Epithelial cell of prostate (primary cell): ENCODE data around the gene LRMDA.

Source experiments
- DNase-seq: peaks from one replicate; pipeline ENCODE4 v3.0.0-alpha.2; 2011; ENCODE audit warnings: low read depth, low spot score
- H3K27ac ChIP-seq: fragments of 450-650 bp; 2 replicates; pipeline ENCODE4 v1.5.1; 2017; ENCODE audit warnings: mild to moderate bottlenecking

The LRMDA gene

DNA sequence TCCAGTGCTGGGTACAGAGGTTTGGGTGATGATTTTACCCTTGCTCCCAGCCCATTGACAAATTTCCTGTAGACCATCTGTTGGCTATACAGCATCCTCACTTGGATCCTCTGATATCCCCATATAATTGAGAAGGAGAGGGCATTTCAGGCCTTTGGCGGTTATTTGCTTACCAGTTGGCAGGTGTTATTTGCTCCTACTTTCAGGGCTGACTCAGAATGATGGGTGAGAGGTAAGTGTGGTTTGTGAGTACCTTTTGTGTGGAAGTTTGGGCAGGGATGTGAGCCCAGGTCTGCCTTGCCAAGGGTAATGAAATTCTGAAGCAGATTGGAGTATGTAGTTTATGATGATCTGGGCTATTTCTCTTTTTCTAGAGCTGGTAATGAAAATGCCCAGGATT is 93.6 kb downstream of the LRMDA start:
- DNase-seq: no peak

DNA sequence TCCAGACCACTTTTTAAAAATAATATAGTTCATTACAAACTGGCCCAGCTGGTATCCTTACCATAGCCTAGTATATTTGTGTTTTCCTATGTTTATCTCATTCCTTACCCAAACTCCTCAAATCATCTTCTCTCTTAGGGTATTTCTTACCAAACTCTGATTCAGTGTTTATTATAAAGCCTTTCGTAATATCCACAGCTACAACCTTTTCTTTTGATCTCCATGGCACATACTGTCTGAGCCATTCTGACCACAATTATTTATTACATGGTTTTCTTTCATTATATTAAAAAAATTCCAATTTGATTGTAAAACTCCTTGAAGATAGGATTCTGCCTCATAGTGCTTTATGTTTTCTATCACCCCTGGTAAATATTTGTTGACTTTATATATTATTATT is 94.2 kb downstream of the LRMDA start:
- DNase-seq: no peak

More for the DNA sequence above, 93.6 kb downstream of the LRMDA start:
- no peak overlapping the region for H3K27ac ChIP-seq

GRCh38 chr10:75527542-75527941 is 96.1 kb downstream of the LRMDA start:
- no peak for DNase-seq
- H3K27ac ChIP-seq: no peak overlapping the region

More for the DNA sequence above, 94.2 kb downstream of the LRMDA start:
- no peak overlapping the region for H3K27ac ChIP-seq

DNA sequence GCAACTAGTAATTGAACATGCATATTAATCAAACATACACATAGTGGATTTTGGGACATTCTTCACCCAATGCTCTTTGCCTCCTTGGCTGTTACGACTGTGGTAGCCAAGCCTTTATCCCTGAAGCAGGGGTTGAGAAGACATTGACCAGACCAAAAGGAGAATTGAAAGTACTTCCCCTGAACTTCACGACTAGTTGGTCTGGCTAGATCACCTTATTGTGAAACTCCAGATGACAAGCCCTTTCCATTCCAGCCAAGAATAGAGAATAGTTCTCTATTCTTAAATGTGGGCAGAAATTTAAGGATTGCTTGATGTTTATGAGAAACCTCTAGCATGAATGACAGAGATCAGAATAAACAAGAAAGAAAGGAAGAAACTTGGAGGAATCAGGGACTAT is 97.0 kb downstream of the LRMDA start:
- H3K27ac ChIP-seq: no peak overlapping the region
- DNase-seq: no peak

- no peak overlapping the region for H3K27ac ChIP-seq
- no peak for DNase-seq
Measured at GRCh38 chr10:75530299-75530698, 98.9 kb downstream of the LRMDA start.

GRCh38 chr10:75531571-75532031 is 100.2 kb downstream of the LRMDA start:
- H3K27ac ChIP-seq: no peak overlapping the region

DNA sequence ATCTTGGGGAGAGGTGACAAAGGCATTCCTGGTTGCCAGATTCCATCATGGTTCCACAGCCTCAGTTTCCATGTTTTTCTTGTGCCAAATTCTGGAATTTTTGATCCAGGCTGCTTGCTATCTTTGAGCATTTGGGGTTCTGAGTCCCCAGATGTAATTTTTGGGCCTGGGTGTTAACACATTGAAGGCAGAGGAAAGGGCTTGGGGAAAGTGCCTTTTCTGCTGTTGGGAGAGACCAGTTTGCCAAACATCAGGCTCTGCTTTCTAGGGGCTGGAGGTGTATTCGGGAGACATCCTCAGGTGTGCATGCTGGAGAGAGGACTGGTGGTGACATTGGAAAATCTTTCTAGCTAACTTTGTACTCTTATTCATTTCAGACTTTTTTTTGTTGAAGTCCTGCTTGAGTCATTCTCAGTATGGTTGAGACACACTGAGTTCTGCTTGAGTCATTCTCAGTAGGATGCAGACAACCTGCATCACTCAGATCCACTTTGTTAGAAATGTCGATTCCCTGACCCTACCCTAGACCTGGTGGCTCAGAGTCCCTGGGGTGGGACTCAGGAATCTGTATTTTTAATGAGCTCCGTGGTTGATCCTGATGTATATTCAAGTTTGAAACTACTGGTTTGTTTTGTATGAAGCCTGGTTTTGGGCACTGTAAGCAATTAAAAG is 101.0 kb downstream of the LRMDA start:
- DNase-seq: peak; percentile 27
- H3K27ac ChIP-seq: no peak overlapping the region

More at GRCh38 chr10:75531571-75532031, 100.2 kb downstream of the LRMDA start:
- no peak for DNase-seq

DNA sequence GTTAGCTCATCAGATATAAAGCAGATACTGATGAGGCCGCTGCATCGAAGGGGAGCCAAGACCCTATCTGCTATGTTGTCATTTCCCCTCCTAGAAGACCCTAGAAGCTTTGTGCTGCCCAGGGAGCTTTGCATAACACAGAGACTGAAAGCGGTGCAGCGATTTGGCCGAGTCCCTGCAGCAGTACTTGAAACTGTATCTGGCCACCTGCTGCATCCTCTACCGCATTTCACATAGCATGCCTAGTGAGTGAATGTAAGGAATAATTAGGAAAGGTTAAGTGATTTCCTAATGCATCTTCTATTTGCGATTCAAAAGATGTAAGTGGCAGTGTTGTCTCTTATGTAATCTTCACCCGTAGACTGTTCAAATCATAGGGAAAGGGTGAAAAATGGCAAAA is 106.7 kb downstream of the LRMDA start:
- no peak for DNase-seq
- H3K27ac ChIP-seq: no peak overlapping the region

- no peak for DNase-seq
- H3K27ac ChIP-seq: no peak overlapping the region
Measured at GRCh38 chr10:75538765-75539164, 107.3 kb downstream of the LRMDA start.

GRCh38 chr10:75540357-75540966 is 109.0 kb downstream of the LRMDA start:
- DNase-seq: no peak
- no peak overlapping the region for H3K27ac ChIP-seq

DNA sequence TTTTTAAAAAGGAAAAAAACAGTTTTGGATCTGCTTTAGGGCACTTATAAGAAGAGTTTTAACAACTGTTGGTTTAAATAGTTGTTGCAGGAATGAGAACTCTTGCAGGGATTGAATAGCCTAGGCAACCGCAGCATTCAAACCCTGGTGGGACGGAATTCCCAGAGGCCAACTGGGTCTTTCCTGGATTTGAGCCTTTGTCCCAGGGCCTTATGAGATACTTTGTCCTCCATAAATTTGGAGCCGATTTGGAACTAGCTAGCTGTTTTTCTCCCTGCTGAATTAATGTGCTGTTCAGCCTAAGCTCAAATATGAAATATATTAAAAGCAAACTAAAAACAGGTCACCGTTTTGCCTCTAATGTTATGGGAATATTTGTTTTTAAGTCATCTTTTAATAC is 109.6 kb downstream of the LRMDA start:
- no peak for DNase-seq
- no peak overlapping the region for H3K27ac ChIP-seq

DNA sequence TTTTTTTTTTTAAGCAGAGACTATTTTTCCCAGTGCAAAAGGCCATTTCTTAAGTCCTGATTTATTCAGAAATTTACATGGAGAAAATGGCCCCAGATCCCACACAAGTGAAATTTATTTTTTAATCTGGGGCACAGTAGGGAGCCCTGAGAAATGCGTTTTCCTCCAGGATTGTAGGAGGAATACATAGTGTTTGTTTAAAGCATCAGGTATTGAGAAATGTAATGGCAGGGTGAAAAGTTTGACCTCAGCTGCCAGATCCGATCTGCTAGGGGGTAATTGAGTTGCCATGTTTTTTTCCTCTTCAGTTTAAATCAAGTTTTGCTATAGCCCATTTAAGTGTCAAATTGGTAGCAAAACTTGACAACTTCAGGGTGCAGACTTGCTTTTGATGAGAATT is 110.0 kb downstream of the LRMDA start:
- no peak for DNase-seq
- no peak overlapping the region for H3K27ac ChIP-seq

GRCh38 chr10:75542084-75542483 is 110.7 kb downstream of the LRMDA start:
- DNase-seq: no peak
- no peak overlapping the region for H3K27ac ChIP-seq

DNA sequence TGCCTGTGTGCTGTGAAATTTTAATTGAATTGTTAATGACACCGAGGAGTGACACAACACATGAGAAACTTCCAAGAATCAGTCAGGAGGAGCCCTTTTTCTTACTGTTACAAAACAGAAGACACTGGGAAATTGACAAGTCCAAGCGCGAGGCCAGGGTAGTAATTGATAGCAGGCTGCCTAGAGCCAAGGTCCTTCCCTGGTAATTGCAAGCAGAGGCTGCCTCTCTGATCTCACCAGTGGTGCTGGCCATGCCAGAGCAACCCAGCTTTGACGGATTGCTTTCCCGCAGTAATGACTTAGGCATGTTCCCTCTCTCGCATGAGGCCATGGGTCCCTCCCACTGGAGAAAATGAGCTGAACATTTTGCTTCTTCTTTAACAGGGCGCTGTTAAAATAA is 111.5 kb downstream of the LRMDA start:
- no peak for DNase-seq

DNA sequence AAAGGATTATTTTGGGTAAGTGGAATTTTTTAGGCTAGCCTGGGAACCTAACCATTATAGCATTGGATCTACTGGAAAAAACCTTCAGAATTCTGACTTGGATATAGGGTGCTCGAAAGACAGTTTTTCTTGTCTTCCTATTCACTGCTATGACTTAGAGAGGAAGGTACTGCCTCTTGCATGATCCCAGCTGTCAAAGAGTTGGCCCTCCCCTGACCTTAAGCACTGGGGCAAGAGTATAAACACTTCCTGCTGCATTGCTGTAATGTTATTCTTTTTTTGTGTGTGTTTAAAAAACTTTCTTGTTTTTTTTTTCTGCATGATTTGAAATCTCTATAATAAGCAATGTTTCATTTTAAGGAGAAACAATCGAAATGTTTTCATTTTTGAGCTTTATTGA is 113.0 kb downstream of the LRMDA start:
- no peak for DNase-seq
- no peak overlapping the region for H3K27ac ChIP-seq

More for the DNA sequence above, 111.5 kb downstream of the LRMDA start:
- H3K27ac ChIP-seq: no peak overlapping the region

DNA sequence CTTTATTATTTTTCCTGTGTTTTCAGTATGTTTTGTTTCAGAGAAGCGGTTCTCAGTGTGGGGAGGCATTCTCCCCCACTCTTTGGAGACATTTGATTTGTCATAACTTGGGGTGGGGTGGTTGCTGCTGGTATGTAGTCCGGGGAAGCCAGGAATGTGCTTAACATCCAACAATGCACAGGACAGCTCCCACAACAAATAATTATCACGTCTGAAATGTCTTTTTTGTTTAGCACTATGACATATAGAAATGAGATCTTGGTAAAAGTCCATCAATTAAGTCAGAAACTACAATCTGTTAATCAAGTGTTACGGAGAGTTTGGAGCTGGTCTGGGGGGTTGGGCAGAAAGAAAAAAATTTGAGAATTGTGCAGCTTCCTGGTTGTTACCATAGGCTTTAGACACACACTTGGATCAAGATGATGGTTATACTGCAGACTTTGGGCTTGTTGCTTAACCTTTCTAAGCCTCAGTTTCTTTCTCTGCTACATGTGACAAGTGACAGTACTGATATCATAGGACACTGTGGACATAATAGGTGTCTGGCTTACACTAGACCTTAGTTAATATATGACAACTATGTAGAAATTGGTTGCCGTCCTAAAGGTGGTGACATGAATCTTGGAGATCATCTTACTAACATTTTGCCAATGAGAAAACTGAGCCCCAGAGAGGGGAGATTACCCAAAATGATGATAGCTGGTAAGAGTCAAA is 113.7 kb downstream of the LRMDA start:
- DNase-seq: no peak
- H3K27ac ChIP-seq: no peak overlapping the region

GRCh38 chr10:75546004-75546403 is 114.6 kb downstream of the LRMDA start:
- H3K27ac ChIP-seq: no peak overlapping the region
- DNase-seq: no peak

DNA sequence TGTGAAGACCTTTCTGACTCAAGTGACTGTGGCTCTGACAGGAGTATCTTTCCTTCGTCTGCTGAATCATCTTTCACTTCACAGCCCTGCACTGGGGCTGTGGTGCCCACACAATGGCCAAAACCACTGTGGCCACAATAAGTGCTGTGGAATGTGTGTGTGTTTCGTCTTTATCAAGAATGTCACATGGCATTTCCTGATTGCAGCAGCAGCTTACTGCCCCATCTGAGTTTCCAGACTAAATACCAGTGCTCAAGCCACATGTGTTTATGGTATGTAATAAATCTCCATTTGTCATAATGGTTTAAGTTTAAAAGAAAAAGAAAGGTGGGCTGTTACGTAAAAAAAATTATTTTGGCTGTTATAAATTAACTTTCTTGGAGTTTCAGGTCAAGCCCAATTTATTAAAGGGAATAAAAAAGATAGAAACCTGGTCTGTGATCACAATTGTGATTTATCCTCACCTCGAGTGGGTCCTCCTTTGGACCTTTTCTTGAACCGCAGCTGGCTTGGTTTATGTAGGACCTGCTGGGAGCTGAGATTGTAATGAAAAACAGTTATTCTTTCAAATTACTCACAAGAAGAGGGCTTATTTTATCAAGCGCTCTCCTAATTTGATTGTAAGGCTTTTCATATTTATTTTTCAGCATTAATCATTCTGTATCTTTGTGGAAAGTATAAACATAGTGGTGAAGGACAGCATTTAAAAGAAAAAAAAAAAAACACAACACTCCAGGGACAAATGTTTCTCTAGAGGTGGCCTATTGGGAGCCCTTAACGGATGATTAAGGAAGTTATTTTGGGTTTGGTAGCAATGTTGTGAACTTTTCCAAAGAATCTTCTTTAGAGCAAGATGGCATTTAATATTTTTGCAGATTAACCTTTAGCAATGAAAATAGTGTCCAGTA is 116.2 kb downstream of the LRMDA start:
- no peak for DNase-seq

GRCh38 chr10:75548356-75548755 is 116.9 kb downstream of the LRMDA start:
- no peak overlapping the region for H3K27ac ChIP-seq
- DNase-seq: no peak

More for the DNA sequence above, 116.2 kb downstream of the LRMDA start:
- no peak overlapping the region for H3K27ac ChIP-seq

DNA sequence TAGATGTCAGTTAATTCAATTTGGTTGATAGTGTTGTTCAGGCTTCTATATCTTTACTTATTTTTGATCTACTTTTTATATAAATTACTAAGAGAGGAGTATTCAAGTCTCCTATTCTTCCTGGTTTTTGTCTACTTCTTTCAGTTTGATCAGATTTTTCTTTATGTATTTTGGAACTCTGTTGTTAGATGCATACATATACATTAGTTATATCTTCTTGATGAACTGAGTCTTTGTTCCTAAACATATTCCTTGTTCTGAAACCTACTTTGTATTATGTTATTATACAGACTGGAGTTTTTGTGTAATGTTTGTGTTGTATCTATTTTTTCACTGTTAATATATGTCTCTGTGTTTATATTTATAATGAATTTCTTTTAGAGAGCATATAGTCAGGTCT is 118.8 kb downstream of the LRMDA start:
- H3K27ac ChIP-seq: no peak overlapping the region
- no peak for DNase-seq
